Activated effector memory CD4-positive, alpha-beta T cell treated with anti-CD3 and anti-CD28 coated beads, Interleukin-2, amount 50 U/mL, for 16 hours (primary cell): ENCODE results near the gene RAVER2.

Experiments
- DNase-seq: peaks from one replicate; pipeline ENCODE4 v3.0.0-alpha.2; 2020

RAVER2 gene

DNA sequence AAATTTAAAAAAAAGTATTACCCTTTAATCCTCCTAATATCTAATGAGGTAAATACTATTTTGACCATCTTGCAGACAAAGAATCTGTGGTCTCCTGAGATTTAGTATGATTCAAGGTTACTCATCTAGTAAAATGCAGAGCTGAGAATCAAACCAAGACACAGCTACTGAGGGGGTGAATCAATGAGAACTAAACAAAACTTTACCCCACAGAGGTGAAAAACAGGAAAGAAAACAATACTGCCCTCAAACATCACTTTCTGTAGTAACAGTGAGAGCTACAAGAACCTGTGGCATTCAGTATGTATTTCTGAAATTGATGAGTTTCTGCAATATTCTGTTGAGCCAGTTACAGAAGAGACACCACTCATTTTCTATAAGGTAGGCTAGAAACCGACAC, 136.4 kb downstream of the RAVER2 start:
- no peak for DNase-seq
